Colonic mucosa (tissue), 4 donors: ENCODE measurements around the gene FOXC1. TPM values are rescaled to one million over a fixed set of nuclear protein-coding genes. Genes with fewer than 3 reads are reported as not detected.
A peak's percentile ranks its signal among the peaks of the same experiment; 100 is the strongest.

Experiments used
- DNase-seq: peaks from one replicate; pipeline ENCODE4 v3.0.0-alpha.2; 2020
- H3K27ac ChIP-seq: fragments of 200-600 bp; one replicate; pipeline ENCODE4 v1.8.0; 2021
- H3K27me3 ChIP-seq: fragments of 200-600 bp; one replicate; pipeline ENCODE4 v1.8.0; 2021
- H3K36me3 ChIP-seq: fragments of 200-600 bp; one replicate; pipeline ENCODE4 v1.8.0; 2021
- H3K4me1 ChIP-seq: fragments of 200-600 bp; one replicate; pipeline ENCODE4 v1.8.0; 2021; ENCODE audit warnings: mild to moderate bottlenecking
- H3K4me3 ChIP-seq: fragments of 200-600 bp; one replicate; pipeline ENCODE4 v1.8.0; 2021
- H3K9ac ChIP-seq, 2 donors: one replicate each; pipeline ENCODE4 v1.7.0; 2013; ENCODE audit warnings: control low read depth in 2 of 2, low read depth in 2 of 2, low read length in 2 of 2
- H3K9me3 ChIP-seq: fragments of 200-600 bp; one replicate; pipeline ENCODE4 v1.8.0; 2021
- intact Hi-C: fragments of 100-400 bp; cut with DNase I; formaldehyde crosslinking; loops from one replicate; pipeline ENCODE4 v1.14.1; 2022
- total RNA-seq, 2 donors: library from RNA; stranded (reverse); fragmentation: NEBNext Ultra II Directional in 1 of 2; extraction: Animal tissue kit (Norgen Biotek cat#: 25700) in 1 of 2; gene quantifications; one replicate each; pipeline ENCODE4 v1.2.1, GENCODE V29; 2021
- TF ChIP-seq, protein P1 (sequence below): fragments of 200-600 bp; IDR thresholded peaks from one replicate; pipeline ENCODE4 v1.8.0; 2022; ENCODE audit warnings: antibody characterized with exemption, mild to moderate bottlenecking
- donor health status: healthy.
- donor health status: DM: no; HTN: no; CAD: no.
- donor health status: DM: no; HTN: no; CAD: no.

Gene FOXC1
- total RNA-seq, 2 donors from 2014 or later: 0.69 to 1.5 TPM

DNA sequence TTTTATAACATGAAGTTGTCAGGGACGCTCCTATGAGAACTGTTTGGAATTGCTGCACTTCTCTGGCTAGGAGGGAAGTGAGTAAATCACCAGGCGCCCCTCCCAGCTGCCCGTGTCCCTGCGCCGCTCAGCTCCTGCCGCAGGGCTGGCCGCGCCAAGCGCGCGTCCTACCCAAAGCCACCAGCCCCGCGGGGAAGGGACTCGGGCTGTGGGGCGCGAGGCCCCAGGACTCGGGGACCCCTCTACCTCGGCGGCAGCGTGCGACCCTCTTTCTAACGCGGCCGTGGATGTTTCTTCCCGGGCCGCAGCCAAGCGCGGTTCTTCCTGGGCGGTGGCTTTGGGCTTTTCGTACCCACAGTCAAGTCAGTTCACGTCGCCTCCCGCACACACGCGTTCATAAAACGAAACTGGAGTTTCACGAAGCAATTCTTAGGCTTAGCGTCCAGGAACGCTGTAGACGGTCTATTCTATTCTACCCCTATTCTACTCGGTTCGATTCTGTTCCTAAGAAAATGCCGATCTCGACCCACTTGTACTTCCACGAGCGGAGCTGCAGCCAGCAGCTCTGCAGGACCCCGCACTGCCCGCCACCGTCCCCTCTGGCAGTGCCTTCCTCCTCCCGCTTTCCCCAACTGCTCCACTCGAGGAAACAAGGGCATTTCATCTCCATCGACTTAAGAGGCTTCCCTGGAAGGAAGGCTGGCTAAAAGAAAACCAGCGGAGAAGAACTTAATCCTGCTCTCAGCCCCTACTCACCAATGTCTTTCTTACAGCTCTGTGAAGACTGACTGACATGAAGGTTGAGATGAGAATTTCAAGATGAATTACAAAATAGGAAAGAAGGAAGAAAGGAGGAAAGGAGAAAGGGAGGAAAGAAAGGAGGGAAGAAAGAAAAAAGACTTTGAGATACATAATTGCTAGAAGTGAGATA lies 15.4 kb downstream of the FOXC1 start:
- Histone ChIP-seq H3K9ac (no peak overlapping the region), H3K27me3 (peaks cover 18% of the 10 kb centered on the region), H3K4me3 (peak overlapping the region; percentile 30), H3K4me1 (no peaks in the 10 kb centered on the region), H3K9me3 (no peaks in the 10 kb centered on the region), H3K36me3 (no peaks in the 10 kb centered on the region), H3K27ac (no peak overlapping the region)
- intact Hi-C loops: no loop called here
- no peak for DNase-seq
- TF ChIP-seq, protein P1, sequence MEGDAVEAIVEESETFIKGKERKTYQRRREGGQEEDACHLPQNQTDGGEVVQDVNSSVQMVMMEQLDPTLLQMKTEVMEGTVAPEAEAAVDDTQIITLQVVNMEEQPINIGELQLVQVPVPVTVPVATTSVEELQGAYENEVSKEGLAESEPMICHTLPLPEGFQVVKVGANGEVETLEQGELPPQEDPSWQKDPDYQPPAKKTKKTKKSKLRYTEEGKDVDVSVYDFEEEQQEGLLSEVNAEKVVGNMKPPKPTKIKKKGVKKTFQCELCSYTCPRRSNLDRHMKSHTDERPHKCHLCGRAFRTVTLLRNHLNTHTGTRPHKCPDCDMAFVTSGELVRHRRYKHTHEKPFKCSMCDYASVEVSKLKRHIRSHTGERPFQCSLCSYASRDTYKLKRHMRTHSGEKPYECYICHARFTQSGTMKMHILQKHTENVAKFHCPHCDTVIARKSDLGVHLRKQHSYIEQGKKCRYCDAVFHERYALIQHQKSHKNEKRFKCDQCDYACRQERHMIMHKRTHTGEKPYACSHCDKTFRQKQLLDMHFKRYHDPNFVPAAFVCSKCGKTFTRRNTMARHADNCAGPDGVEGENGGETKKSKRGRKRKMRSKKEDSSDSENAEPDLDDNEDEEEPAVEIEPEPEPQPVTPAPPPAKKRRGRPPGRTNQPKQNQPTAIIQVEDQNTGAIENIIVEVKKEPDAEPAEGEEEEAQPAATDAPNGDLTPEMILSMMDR: no peak

DNA sequence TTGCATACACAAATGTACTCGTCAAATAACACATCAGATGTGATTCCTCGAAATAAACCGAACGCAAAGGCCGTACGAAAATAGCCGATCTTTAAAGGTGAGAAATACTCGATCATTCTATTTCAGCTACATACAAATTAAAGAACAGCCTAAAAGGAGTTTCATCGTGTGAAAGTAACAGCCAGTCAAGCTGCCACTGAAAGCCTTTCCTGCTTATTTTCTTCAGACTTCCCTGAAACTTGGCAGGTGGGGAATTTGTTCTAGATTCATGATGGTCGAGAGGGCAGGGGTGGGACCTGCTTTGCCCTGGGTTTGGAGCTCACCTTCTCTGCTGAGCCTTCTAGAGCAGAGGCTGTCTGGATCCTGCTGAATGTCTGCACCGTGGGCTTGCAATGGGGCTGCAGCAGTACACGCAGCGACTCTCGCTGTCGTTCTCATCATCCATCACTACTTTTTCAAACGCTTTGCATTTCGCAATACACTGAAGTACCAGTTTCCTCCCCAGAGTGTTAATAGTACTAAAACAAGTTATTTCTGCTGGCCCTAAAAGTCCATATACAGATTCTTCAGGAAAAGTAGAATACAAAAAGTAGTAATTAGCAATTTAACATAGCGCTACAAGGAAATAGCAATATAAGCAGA lies 16.2 kb downstream of the FOXC1 start:
- no peak for DNase-seq
- H3K36me3 ChIP-seq: no peaks in the 10 kb centered on the region
- no peaks in the 10 kb centered on the region for H3K9me3 ChIP-seq
- intact Hi-C loops: no loop called here
- H3K9ac ChIP-seq: no peak overlapping the region
- H3K27me3 ChIP-seq: peaks cover 10% of the 10 kb centered on the region
- H3K4me1 ChIP-seq: no peaks in the 10 kb centered on the region
- no peak overlapping the region for H3K27ac ChIP-seq
- H3K4me3 ChIP-seq: no peak overlapping the region
- TF ChIP-seq, protein P1: no peak

DNA sequence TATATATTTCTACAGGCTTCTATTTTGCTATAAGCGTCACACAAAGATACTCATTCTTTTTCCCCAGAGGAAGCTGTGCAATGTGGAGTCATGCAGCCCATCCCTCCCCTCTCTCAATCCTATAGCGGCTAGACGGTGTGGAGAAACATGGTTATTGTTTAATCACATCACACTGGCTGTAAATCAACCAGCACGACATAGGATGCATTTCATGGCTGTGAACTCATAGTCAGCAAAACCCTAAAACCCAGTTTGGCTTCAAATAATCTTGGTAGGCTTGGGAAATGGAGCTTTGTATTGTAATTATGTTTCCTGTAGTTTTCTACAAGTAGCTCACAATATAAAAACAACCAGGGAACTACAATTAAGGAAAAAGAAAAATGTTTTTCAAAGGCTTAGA lies 16.8 kb downstream of the FOXC1 start:
- intact Hi-C loops: no loop called here
- no peak overlapping the region for H3K4me3 ChIP-seq
- H3K9ac ChIP-seq: no peak overlapping the region
- H3K27me3 ChIP-seq: peaks cover 10% of the 10 kb centered on the region
- no peak for DNase-seq
- no peak overlapping the region for H3K27ac ChIP-seq
- H3K36me3 ChIP-seq: no peaks in the 10 kb centered on the region
- H3K9me3 ChIP-seq: no peaks in the 10 kb centered on the region
- H3K4me1 ChIP-seq: no peaks in the 10 kb centered on the region
- TF ChIP-seq, protein P1: no peak

DNA sequence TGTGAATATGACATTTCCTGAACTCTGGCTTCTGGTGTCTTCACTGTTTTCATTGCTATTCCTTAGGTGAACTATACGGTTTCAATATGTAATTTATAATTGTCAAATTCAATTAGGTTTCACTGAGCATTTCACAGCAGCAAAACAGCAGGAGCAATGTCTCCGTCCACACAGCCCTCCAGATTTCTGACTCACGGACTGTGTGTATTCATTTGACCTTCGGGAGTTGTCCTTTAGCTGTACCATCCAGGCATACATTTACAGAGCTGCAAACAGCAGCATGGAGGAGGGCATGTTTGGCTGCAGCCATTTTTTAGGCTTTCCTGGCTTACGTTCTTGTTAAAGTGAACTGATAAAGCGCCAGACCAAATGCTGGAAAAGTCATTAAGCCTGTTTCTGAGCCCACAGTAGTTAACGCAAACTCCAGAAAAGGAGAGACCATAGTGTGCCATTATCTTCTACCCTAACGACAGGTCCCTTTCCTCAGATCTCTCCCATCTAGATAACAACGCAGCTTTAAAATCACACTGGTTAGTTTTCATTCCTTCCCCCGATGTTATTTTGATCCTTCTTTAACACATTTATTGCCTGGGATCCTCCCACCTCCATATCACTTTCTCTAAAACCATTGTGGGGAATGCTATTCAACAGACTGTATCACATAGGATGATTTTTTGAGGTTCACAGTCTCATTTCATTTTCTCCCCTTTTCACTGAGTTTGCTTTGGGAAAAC lies 18.3 kb downstream of the FOXC1 start:
- Histone ChIP-seq H3K27ac (no peak overlapping the region), H3K9ac (no peak overlapping the region), H3K4me1 (no peaks in the 10 kb centered on the region), H3K36me3 (no peaks in the 10 kb centered on the region), H3K9me3 (no peaks in the 10 kb centered on the region), H3K4me3 (no peak overlapping the region), H3K27me3 (peaks cover 10% of the 10 kb centered on the region)
- TF ChIP-seq, protein P1: no peak
- no peak for DNase-seq
- intact Hi-C loops: no loop called here

DNA sequence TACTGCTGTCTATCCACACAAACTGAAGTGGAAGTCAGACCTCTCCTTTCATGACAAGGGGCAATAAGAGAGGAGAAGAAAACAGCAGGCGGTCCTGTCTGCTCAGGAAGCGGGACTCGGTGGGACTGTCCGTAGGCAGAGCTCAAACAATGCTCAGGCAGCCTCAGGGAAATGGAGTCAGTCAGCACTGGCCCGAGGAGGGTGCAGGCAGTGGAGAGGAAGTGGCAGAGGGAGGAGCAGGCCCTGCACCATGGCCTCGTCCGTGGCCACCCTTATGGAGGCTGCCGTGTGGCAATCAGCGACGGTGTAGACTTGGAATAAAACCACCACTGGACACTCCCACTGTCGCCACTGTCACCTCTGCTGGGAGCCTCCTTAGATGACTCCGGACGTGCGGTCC lies 19.6 kb downstream of the FOXC1 start:
- DNase-seq: no peak
- H3K4me1 ChIP-seq: no peaks in the 10 kb centered on the region

More for the DNA sequence above, 19.6 kb downstream of the FOXC1 start:
- no peak overlapping the region for H3K27ac ChIP-seq
- no peaks in the 10 kb centered on the region for H3K9me3 ChIP-seq
- no peaks in the 10 kb centered on the region for H3K36me3 ChIP-seq
- intact Hi-C loops: no loop called here
- no peak overlapping the region for H3K4me3 ChIP-seq
- TF ChIP-seq, protein P1: no peak
- peaks cover 3% of the 10 kb centered on the region for H3K27me3 ChIP-seq
- H3K9ac ChIP-seq: no peak overlapping the region
